Adipose tissue (tissue), 3 donors: ENCODE results near the gene YIF1A. TPM values are rescaled to one million over a fixed set of nuclear protein-coding genes. Genes with fewer than 3 reads are reported as not detected.
"Not testable (repeated sequence)": the region's sequence is repeated elsewhere in the genome, so short reads cannot be mapped to it uniquely, and the experiment has no call there.

Source experiments
- H3K27ac ChIP-seq: one replicate; pipeline ENCODE4 v1.5.1; 2013; ENCODE audit warnings: low read depth, low read length
- WGBS, 3 donors: extraction: QIAGEN DNeasy Blood & Tissue Kit; methylation state at CpG; one replicate each; pipeline ENCODE4 v1.1.7; 2013; 5-methylcytosine and 5-hydroxymethylcytosine counted together
- polyA plus RNA-seq, 3 donors: library from polyadenylated mRNA; stranded (reverse); fragments of 200-250 nt; gene quantifications; one replicate each; pipeline ENCODE4 v1.2.3, GENCODE V29; 2013
- donor health status: healthy with polysubstance abuse.
- donor health status: Bipolar disorder and iron deficiency.
- donor health status: healthy.

The YIF1A gene
- polyA plus RNA-seq, 3 donors, result 62.9 to 84.3 (median 78.5) TPM

DNA sequence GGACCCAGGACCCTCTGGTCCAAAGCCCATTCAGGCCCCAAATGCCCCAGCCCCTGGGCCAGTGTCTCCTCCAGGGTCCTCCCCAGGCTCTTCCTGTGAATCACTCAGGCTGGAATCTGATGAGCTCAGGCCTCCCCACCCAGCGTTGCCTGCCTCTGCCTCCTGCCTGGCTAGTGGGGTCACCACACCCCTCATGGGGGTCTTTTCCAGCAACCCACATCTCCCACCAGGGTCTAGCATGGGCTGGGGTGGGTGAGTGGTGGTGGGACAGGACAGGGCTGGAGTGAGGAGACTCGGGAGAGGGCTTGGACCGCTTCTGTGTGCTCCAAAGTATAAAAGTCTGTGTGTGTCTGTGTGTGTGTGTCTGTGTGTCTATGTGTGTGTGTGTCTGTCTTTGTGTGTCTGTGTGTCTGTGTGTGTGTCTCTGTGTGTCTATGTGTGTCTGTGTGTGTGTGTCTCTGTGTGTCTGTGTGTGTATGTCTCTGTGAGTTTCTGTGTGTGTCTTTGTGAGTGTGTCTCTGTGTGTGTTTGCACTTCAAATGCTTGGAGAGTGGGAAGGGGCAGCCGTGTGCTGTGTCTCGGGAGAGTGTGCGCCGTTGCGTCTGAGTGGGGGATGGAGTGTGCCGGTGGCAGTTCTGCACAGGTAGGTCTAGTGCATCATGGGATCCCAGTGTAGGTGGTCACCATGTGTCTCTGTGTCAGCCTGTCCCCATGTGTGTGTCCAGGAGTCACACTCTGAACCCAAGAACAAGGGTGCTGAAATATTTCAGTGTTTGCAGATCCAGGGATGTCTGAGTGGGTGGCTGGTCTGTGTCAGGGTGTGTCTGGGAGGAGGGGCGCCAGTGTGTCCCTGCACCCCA, 38.5 kb upstream of the YIF1A start:
- 60 to 78% (median 67%) methylated on average over 10 of the region's 10 CpGs for WGBS, 3 donors

DNA sequence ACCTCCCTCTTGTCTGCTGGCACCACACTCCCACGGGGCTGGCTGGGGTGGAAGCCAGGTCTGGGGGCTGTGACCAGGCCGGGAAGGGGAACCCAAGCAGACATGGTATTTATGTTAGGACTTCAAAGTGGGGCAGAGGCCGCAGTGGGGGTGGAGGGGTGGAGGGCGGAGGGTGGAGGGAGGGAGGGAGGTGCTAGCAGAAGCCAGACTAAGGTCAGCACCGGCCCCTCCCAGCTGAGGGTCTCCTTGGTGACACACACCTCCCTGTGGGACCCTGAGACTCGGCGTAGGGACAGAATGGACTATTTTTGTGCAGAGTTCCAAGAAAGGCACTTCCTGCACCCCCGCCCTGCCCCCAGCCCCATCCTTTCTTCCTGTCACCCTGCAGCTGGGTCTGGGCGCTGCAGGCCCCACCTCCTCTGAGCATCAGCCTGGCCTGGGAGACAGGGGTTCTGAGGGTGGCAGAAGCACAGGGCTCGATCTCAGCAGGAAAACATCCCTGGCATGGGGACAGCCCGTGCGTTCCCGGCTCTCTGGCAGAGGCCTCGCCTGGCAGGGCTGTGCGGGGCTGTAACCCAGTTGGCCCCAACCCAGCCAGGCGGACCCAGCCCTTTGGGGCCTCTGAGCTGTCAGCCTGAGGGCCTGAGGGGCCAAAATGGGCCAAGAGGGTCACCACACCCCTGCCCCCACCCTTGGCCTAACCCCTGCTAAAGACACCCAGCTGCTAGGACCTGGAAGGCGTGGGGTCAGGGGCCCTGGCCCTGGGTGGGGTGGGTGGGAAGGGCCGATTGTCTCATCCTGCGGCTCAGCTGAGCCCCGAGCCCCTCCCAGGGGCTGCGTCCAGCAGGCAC, 37.5 kb upstream of the YIF1A start:
- H3K27ac ChIP-seq, result peak overlapping the region; percentile 74
- 37 to 59% (median 42%) methylated on average over 19 to 21 of the region's 21 CpGs for WGBS, 3 donors

More for the DNA sequence above, 38.5 kb upstream of the YIF1A start:
- H3K27ac ChIP-seq, result peak overlapping the region; percentile 48

DNA sequence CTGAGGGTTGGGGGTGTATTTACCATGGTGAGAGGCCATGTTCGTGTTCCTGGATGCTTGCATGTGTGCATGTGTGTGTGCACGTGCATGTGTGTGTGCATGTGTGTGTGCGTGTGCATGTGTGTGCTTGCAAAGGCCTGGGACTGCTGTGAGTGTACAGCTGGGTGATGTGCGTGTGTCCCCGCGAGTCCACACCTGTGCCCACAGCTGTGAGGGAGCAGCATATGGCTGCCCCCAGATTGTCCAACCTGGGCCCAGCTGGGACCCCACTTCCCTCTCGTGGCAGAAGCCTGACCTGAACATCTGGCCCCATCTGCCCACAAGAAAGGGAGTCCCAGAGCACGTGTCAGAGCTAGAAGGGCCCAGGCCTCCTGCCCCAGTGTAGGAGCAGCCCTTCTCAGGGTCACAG, 36.3 kb upstream of the YIF1A start:
- WGBS, 3 donors, result 73 to 76% (median 74%) methylated on average over 8 of the region's 8 CpGs
- H3K27ac ChIP-seq, result no peak overlapping the region

DNA sequence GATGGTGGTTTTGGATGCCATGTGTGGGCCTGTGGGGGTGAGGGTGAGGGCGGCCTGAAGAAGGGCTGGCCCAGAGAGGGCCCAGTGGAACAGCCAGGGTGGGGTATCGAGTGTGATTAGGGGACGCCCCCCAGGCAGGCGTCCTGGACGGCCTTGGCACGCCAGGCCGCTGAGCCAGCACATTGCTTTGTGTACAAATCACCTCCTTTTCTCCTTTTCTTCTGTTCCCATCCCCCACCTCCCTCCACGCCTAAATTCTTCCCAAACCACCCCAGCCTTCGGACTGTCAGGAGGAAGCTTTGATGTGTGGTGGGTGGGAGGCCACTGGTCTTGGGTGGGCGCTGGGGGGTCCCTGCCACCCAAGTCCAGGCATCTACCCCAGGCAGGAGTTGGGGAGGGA, 35.7 kb upstream of the YIF1A start:
- 52 to 68% (median 63%) methylated on average over 8 to 10 of the region's 10 CpGs for WGBS, 3 donors
- H3K27ac ChIP-seq, result no peak overlapping the region

DNA sequence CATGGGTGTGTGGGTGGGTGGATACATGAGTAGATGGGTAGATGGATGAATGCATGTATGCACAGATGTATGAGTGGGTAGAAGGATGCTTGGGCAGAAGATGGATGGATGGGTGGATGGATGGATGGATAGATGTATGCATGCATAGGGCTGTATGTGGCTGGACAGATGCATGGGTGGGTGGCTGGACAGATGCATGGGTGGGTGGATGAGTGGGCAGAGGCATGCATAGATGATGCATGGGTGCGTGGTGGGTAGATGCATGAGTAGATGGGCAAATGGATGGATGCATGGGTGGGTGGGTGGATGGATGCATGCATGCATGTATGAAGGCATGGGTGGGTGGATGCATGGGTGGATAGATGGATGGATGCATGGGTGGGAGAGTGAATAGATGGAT, 34.7 kb upstream of the YIF1A start:
- no peak overlapping the region for H3K27ac ChIP-seq
- 95 to 100% (median 100%) methylated on average over 1 of the region's 1 CpG for WGBS, 3 donors

DNA sequence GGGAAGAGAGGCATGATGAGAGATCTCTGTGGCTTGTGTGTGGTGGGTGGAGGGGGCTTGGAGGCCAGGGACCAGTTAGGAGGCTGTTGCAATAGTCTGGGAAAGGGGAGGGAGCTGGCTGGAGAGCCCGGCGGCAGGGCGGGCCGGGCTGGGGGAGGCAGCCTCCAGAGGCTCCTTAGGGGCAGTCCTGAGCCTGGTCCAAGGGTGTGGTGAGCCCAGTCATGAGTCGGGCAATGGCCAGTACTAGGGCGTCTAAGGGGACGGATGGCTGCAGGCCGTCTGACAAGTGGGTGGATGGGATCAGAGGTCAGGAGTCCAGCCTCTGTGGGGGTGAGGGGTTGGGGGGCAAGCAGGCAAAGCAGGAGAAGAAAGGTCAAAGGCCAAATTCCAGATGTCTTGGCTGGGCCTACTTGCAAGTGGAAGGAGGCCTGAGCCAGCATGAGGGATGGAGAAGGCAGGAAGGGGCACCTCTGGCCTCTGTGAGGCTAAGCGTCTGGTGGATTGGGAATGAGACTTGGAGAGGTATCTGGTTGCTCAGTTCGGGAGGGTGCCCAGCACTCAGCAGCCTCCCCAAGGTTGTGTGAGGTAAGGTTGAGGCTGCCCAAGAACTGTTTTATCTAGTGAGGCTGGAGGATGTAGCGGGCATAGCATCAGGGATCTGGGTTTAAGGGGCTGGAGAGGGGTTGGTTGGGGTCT, 33.9 kb upstream of the YIF1A start:
- WGBS, 3 donors, result 62 to 78% (median 64%) methylated on average over 11 of the region's 11 CpGs
- H3K27ac ChIP-seq, result no peak overlapping the region

DNA sequence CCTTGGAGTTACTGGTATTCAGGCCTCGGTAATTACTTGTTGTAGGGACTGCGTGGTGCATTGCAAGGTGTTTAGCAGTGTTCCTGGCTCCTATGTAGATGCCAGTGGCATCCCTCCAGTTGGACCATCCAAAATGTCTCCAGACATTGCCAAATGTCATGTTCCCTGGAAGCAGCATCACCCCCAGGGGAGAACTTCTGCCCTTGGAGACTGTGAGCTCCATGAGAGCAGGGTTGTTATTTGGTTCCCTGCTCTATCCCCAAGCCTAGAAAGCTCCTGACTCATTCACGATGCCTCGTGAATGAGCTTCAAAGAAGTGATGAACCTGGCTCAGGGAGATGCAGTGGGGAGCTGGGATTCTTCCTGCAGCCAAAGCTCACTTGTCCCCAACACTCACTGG, 32.7 kb upstream of the YIF1A start:
- H3K27ac ChIP-seq, result no peak overlapping the region
- WGBS, 3 donors, result 67 to 80% (median 76%) methylated on average over 4 of the region's 4 CpGs

DNA sequence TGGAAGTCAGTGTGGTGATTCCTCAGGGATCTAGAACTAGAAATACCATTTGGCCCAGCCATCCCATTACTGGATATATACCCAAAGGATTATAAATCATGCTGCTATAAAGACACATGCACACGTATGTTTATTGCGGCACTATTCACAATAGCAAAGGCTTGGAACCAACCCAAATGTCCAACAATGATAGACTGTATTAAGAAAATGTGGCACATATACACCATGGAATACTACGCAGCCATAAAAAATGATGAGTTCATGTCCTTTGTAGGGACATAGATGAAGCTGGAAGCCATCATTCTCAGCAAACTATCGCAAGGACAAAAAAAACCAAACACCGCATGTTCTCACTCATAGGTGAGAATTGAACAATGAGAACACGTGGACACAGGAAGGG, 31.8 kb upstream of the YIF1A start:
- WGBS, 3 donors, result 84 to 96% (median 89%) methylated on average over 6 of the region's 6 CpGs

DNA sequence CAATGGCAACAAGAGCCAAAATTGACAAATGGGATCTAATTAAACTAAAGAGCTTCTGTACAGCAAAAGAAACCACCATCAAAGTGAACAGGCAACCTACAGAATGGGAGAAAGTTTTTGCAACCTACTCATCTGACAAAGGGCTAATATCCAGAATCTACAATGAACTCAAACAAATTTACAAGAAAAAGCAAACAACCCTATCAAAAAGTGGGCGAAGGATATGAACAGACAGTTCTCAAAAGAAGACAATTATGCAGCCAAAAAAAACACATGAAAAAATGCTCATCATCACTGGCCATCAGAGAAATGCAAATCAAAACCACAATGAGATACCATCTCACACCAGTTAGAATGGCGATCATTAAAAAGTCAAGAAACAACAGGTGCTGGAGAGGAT, 31.3 kb upstream of the YIF1A start:
- not testable (repeated sequence) for H3K27ac ChIP-seq
- 67 to 99% (median 91%) methylated on average over 1 to 2 of the region's 2 CpGs for whole genome bisulfite sequencing, 3 donors

More for the DNA sequence above, 31.8 kb upstream of the YIF1A start:
- not testable (repeated sequence) for H3K27ac ChIP-seq

DNA sequence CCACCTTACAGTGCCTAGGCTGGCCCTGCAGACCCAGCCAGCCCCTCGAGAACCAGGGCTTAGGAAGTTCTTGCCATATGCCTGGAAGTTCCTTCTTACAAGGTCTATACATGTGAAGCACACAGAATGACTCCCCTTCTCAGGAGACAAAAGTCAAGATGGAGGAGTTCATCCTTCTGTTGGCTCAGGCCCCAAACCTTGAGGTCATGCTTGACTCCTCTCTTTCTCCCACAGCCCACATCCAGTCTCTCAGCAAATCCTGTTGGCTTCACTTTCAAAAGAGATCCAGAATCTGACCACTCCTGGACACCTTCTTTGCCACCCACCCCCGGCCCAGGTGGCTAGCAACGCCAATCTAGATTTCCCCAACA, 29.6 kb upstream of the YIF1A start:
- H3K27ac ChIP-seq, result no peak overlapping the region
- WGBS, 3 donors, result 39 to 76% (median 48%) methylated on average over 3 of the region's 3 CpGs

DNA sequence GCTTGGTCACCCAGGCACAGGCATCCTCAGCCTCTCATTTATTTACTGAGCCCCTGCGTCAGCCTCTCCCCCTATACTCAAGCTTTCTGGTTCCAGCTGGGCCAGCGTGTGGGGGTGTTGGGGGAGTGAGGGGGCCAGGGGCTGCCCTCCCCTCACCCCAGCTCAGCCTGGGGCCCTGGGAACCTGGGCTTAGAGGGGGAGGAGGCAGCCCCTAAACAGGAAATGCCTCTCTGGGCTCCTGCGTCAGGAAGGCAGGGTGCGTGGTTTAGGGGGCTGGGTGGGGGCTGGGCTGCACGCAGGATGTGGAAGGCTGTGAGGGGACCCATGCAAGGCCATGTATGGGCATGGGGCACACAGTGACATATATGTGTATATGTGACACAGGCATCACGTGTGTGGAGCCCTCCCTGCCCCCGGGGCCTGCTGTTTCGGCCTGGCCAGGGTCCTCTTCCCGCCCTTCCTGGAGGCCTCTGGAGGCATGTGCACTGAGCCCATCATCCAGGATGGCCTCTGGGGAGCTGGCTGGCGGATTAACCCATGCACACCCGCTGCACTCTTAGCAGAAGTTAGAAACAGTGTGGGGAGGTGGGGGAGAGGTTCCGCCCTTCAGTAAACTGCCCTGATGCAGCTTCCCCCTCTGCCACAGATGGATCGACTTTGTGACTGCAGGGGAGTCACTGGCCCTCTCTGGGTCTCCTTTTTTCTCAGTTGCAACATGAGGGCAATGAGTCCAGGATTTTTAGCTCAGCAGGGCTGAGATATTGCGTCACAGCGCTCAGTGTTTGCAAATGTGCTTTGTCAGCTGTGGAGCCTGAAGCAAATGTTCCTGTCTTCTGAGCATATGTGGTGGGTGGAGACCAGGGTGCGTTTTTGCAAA, 29.0 kb upstream of the YIF1A start:
- peak overlapping the region; percentile 20 for H3K27ac ChIP-seq

DNA sequence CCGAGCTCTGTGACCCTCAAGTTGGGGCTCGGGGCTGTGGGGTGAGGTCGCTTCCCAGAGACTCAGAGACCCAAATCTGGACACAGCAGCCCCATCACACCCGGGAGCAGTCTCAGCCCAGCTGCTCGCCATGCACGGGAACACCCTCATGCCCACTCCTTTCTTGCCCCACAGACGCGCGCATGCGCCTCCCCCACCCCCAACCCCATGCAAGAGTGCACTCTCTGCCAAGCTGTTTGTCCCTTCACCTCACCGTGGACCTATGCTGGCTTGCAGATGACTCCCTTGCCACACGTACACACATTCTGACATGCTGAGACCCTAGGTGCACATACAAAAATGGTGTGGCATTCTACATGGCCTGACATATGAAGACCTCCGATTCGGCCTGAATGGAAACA, 28.4 kb upstream of the YIF1A start:
- peak overlapping the region; percentile 72 for H3K27ac ChIP-seq
- 3 to 37% (median 5%) methylated on average over 12 to 14 of the region's 14 CpGs for WGBS, 3 donors

More for the DNA sequence above, 29.0 kb upstream of the YIF1A start:
- 13 to 43% (median 15%) methylated on average over 15 to 16 of the region's 16 CpGs for WGBS, 3 donors

DNA sequence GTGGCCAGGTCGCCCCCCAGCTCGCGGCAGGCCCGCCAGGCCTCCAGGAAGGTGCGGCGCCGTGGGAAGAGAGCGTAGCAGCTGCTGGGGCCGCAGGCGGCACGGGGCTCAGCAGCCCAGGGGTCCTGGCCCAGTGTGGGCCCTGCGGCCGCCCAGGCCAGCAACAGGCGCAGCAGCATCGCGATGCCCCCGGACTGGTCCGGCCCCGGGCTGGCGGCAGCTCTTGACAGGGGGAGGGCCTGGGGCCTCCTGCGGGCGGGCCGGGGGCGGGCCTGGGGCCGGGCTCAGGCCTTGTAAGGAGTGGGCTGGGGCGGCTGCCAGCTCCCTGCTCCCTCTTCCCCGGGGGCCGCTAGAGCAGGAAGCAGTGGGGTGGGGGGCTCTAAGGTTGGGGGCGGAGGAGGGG, 27.9 kb upstream of the YIF1A start, which contains the start of gene CD248:
CD248 (minus strand) TSS at position 196 of the 403 bp plus-strand sequence; CDS start at position 179, 17 bp downstream.
- peak within 1 kb of the TSS; percentile 72 for H3K27ac ChIP-seq
- WGBS, 3 donors, result 11 to 30% (median 13%) methylated on average over 19 to 29 of the region's 29 CpGs

DNA sequence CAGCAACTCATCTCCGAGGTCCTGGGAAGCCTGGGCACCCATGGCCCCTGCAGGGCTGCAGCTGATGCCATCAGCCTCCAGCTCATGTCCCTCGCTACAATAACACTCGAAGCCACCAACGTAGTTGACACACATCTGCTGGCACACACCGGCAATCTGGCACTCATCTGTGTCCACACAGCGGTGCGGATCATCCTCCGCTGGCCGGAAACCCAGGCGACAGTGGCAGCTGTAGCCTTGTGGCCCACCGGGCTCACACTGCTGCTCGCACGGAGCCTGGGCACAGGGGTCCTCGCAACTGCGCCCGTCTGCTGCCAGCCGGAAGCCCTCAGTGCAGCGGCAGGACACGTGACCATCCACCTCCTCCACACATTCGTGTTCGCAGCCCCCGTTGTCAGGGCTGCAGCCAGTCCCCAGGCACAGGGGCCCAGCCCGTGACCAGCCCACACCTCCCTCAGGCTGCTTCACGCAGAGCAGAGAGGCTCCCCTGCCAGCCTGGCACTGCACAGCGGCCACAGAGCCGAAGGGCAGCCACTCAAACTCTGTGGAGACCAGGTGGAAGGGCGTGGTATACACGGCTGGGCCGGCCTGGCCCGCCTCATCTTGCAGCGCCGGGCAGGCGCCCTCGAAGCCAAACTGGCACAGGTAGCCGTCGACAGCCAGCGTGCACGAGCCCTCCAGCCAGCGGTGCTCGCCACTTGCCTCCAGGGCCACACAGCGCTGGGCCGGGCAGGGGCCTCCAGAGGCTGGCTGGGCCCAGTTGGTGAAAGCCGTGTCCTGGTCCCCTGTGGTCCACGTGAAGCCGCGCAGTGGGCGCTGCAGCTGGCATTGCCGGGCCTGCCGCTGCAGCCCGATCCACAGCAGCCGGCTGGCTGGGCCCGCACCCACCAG, 27.2 kb upstream of the YIF1A start:
- WGBS, 3 donors, result 47 to 75% (median 65%) methylated on average over 51 to 52 of the region's 52 CpGs
- no peak overlapping the region for H3K27ac ChIP-seq

DNA sequence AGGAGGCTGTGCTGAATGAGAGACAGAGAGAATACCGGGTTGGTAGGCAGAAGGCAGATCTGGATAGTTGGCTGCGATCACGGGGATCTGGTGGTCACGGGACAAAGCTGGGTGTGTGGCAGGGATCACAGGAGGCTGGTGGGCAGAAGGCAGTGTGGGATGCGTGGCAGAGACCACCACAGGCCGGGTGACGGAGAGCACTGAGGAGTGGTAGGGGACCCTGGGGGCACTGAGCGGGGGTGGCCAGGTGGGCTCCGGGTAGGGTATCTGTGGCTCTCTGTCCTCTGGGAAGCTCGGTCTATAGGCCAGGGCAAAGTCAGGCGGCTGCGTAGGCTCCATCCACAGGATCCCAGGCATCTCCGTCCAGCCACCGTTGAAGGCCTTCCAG, 26.5 kb upstream of the YIF1A start:
- 69 to 89% (median 72%) methylated on average over 11 to 14 of the region's 14 CpGs for WGBS, 3 donors
- H3K27ac ChIP-seq, result no peak overlapping the region

DNA sequence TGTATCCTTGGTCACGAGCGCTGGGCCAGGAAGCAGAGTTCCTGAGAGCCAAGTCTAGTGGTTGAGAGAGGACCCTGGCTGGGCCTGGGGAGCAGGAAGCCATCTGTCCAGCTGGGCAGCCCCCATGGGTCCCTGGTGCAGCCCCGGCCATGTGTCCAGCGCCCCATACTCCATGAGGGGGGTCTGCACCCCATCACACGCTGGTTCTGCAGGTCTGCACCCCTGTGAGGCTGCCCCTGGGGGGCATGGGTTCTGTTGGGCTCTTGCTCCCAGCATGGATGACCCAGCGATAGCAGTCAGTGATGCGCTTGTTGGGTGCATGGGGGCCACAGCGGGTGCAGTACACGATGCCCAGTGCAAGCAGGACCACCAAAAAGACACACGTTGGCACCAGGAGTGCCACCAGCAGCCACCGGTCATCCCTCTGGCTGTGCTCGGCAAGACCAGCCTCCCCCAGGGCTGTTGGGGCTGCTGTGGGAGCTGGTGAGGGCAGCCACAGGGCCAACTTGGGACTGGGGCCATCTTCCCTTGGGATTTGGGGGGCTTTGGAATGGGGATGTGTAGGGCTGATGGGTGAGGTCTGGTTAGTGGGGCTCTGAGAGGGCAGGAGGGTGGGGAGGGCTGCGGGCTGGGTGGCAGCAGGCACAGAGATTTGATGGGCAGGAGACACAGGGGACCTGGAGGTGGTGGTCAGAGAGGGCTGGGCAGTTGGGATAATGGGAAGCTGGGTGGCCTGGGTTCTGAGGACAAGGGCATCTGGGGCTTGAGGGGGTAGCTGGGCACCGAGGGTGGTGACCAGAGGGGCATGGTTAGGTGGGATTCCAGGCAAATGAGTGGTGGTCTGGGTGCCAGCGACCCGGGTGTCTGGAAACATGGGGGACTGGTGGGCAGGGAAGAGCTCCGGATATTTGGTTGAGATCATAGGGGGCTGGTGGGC, 25.9 kb upstream of the YIF1A start:
- WGBS, 3 donors, result 52 to 80% (median 67%) methylated on average over 17 of the region's 17 CpGs
- H3K27ac ChIP-seq, result no peak overlapping the region
